GM12801 (cell line): Measurements from ENCODE around the gene NFIA.

Experiments used
- TF ChIP-seq, protein P1 (sequence below): IDR thresholded peaks from one replicate; pipeline ENCODE4 v1.5.1; 2011; ENCODE audit warnings: control low read depth; ENCODE audit not compliant: insufficient read length; ENCODE audit errors: extremely low read depth

The NFIA gene

DNA sequence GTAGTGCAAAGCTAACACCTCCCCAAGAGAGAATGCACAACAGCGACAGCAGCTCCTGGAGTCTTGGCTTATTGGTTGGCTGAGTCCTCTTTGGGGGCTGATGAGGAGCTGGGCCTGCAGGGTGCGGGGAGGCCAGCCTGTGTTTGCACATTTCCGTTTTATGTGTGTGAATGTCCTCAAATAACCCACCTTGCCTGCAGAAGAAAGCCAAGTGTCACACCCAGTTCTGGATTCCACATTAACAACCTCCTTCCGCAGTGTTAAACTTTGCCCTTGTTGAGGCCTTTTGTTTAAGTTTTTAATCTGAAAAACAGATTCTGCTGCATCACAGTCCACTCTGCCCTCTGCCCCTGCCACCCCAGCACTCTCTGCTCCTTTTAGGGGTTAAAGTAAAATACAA is 368.1 kb downstream of the NFIA start:
- TF ChIP-seq, protein P1, sequence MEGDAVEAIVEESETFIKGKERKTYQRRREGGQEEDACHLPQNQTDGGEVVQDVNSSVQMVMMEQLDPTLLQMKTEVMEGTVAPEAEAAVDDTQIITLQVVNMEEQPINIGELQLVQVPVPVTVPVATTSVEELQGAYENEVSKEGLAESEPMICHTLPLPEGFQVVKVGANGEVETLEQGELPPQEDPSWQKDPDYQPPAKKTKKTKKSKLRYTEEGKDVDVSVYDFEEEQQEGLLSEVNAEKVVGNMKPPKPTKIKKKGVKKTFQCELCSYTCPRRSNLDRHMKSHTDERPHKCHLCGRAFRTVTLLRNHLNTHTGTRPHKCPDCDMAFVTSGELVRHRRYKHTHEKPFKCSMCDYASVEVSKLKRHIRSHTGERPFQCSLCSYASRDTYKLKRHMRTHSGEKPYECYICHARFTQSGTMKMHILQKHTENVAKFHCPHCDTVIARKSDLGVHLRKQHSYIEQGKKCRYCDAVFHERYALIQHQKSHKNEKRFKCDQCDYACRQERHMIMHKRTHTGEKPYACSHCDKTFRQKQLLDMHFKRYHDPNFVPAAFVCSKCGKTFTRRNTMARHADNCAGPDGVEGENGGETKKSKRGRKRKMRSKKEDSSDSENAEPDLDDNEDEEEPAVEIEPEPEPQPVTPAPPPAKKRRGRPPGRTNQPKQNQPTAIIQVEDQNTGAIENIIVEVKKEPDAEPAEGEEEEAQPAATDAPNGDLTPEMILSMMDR: no peak

DNA sequence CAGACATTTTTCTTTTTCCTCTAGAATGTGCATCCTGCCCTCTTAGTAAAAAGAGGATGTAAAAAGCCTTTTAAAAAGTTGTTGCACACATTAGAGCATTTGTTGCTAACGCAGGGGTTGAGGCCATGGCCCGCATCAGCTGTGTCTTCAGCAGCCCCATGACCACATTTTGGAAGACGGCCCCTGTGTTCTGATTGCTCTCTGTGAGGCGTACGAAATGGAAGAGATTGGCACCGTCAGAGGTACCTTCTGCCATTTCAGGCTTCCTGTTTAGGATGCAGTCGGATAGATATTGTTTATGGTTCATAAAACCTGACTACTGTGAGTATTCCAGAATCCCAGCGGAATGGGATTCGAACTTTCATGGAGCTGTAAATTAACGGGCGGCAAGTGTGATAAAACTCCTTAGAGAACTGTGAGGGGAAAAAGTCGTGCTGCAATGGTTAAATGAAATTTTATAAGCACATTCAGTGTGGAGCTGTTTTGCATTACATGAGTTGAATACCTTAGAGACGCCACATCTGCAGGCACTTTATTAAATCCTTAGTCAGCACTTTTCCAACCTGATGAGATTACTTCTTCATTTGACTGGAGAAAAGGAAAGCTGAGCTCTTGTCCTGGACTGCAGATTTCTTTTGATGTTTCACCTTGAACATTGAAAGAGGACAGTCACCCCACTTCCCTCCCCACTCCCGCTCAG is 368.7 kb downstream of the NFIA start:
- TF ChIP-seq, protein P1: no peak

DNA sequence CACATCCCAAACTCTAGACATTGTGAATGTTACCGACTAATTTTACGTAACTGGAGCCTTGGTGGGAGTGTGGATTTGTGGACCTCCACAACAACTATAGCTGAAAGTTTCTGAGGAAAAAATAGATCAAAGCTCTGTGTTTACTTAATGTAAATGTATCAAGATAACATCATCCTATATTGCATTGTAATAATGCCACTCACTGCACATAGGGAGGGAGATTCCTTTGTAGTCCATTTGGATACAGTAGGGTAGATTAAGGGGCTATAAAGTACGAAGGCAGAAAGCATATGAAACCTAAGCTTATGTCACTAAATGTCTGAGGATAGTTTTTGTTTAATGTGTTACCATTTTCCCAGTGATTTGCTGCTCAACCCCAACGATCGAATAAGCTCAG is 369.2 kb downstream of the NFIA start:
- TF ChIP-seq, protein P1: no peak

DNA sequence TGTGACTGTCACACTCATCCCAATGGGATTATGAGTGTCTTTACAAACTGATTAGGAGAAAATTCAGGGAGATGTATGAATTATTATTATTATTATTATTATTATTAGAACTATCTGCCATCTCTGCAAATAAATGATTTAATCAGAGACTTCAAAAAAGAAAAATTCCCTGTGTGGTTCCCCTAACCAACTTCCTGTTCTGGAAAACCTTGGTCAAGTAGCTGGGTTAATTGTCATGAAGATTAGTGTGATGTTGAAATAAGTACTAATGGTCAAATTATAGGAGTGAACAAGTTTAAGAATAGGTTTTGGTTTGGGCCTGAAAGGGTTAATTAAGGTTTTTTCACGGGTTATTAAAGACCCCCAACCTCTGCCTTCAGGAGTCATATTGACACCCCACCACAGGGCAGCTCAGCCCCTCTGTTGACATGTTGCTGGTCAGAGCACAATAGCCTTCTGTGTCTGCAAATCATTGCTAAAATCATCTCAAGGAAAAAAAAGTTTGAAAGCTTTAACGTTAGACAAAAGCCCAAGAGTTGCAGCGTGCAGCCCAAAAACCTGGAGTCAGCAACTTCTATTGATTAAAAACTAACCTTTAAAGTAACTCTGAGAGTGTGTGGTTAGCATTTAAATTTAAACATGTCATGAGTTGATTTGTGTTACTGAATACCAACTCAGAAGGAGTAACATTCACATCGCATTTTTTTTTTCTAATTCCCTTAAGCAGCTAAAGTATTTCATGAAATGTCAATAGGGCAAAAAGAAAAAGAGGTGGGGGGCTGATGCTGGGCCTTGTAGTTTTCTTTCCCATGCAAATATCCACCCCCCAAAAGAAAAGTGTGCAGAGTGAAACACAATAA is 370.0 kb downstream of the NFIA start:
- TF ChIP-seq, protein P1: no peak

DNA sequence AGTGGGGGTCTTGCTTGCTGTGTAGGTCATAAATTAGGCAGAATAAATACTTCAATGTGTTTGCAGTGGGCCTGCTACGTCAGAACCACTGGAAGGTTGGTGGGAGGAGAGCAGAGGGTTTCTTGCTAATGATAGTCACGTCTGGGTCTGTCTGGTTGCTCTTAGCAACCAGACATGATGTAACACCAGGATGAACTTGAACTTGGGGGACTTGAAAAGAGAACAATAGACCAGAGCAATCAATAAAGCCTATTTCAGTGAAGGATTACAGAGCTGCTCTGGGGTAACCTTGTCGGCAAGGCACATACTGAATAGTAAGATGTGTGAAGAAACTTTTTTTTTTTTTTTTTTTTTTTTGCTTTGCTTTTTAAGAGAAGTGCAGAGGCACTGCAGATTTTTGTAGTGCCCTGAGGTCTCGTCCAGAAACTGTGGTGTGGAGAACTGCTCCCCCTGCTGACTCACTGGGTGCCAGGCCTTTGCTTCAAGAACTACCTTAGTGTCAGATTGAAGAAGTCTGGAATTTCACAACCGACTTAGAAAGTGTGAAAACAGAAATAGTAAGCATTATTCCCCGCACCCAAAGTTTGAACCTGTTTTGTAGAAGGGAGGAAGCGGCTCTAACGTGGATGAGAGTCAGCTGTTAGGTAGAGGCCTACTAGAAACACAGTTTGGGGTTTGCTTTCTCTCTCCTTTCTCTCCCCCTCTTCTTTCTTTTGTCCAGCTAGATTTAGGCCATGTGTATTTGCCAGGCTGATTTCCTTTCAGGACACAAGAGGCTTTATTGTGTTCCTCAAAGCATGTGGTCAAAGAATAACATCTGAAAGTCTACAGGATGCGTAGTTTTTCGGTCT is 371.0 kb downstream of the NFIA start:
- TF ChIP-seq, protein P1: no peak

DNA sequence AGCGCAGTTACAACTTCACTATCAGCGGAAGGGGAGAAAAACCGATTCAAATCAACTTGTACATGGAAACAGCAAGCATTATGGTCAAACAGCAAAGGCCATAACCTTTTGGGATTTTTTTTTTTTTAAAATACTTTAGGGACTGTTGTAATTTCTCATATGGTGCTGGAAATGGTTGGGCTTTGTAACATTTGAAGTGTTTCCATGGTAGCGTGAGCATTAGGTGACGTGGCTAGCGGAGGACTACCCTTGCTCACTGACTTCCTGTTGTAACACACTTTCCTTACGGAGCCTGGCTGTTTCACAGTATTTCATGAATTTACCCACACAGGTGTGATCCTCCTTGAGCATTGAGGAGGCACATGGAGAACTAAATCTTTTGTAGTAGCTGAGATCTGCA is 373.0 kb downstream of the NFIA start:
- TF ChIP-seq, protein P1: no peak

DNA sequence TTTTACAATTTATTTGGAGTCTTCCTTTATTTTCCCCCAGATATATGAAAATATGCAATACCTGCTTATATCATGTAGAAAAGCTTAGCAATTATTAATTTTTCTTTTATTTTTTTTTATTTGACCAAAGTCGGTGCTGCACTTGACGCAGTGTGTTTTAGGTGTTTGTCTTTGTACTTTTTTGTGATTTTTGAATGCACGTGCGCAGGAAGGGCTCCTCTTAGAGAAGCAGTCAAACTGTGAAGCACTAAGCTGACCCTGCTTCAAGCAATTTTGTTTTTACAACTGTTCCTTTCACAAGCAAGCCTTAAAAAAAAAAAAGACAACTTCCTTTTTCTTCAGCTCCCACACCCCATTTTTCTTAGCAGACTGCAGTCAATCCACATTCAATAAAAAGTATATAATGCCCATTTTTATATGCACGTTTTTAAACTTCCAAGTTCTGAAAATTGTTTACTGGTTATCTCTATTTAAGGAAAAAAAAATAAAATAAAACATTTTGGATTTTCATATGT is 375.2 kb downstream of the NFIA start:
- TF ChIP-seq, protein P1: no peak
